NCI-H748 treated with DMSO at 0.1 percent for 48 hours (cell line): ENCODE data around the gene LCNL1.
"Not testable (repeated sequence)": the region's sequence is repeated elsewhere in the genome, so short reads cannot be mapped to it uniquely, and the experiment has no call there.

Experiments used
- DNase-seq: peaks from one replicate; lab custom pipeline; 2025; lab: John Stamatoyannopoulos, UW

Gene LCNL1

DNA sequence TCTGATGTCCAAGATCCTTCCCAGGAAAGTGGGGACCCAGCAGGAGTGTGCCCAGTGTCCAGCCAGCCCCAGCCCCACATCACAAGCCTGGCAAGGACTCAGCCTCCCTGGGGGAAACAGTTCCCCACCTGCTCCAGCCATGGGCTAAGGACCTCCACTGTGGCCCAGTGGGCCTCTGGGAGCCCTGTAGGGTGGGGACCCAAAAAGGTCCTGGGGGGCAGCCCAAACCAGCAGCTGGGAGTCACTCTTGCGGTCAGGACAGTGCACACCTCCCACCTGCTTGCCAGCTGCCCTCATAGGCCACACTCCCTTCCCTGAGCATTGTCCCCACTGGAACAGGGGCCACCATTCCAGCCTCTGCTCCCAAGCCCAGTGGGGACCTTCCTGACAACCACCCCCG is 43.6 kb downstream of the LCNL1 start:
- no peak for DNase-seq

DNA sequence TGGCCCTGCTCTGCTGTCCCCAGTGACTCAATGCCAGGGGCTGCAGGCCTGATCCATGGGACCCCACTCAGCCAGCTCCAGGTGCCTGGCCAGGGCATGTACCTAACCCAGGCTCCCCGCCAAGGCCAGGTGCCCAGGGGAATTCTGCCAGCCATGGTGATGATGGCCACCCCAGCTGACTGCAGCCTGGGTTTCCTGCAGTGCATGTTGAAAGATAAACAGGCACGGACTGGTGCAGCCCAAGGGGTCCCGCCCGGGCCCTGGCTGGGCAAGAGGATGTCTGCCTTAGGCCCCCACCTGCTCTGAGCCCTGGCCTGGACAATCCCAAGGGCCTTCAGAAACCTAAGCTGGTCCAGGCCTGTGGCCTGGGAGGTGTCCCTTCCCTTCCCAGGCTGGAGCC is 44.0 kb downstream of the LCNL1 start:
- no peak for DNase-seq

DNA sequence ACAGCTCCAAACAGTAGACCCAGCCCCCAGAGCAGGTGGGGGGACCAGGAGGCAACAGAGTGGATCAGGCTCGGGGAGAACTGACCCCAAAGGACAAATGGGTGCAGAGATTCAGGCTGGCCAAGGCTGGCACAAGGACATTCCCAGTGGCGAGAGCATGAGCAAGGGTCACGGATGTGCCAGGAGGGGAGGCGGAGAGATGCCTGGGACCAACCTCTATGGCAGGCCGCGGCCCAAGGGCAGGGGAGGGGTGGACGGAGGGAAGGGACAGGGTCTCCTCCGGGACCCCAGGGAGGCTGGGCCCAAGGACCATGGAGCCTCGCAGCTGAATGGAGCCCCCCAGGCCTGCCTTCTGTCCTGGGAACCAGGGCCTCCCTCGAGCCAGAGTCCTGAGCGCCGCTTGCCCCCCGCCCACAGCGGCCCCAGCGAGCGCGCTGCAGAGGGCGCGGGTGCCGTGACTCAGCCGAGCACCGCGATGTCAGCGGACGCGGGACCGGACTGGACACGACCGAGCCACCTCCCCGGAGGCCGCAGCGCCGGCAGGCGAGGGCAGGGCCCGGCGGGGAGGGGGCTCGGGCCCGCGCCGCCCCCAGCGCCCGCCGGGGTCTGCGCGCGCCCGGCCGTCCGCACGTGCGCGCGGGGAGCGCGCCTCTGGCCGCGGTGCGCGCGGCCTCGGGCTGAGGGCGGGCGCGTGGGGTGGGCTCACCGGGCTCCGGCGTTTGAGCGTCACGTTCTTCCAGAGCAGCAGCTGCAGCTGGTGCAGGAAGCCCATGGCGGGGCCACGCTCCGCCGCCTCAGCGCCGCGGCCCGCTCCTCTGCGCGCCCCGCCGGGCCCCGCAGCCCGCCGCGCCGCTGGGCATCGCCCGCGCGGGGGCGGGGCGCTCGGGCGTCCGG is 44.8 kb downstream of the LCNL1 start, which contains the start of gene ABCA2:
TSS of gene ABCA2 (minus strand) at position 869 of the 894 bp plus-strand sequence. CDS start at position 772, 97 bp downstream.
- no peak for DNase-seq

DNA sequence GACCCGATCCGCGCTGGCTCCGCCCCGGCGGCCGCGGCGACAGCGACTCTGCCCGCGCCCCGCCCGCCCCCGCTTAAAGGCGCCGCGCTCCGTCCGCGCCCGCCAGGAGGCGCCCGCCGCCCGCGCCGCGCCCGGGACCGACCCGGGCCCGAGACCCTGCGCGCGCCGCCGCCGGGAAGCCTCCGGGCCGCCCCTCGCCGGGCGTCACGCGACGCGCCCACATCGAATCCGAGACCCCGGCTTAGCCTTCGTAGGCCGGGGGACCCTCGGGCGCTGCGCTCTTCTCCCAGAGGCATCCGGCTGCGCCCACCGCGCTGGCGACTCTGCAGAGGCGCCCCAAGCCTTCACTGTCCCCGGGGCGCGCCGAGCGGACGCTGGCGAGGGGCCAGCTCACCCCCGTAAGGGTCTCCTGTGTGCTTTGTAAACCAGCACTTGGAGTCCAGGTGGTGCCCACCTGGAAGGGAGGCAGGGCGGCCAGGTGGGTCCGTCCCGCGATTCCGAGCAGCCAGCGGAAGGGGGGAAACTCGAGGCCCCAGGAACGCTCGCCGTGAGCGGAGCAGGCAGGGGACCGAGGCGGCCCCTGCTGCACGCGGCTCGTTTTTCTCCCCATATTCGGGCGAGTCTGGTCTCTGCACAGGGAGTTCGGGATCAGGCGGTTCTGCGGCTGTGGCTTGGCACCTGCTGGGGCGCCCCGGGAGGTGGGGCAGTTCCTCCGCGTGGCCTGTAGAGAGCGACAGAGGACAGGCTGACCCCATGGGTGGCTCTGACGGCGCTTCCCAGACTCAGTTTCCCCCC is 45.7 kb downstream of the LCNL1 start:
- DNase-seq, result peak; percentile 29

DNA sequence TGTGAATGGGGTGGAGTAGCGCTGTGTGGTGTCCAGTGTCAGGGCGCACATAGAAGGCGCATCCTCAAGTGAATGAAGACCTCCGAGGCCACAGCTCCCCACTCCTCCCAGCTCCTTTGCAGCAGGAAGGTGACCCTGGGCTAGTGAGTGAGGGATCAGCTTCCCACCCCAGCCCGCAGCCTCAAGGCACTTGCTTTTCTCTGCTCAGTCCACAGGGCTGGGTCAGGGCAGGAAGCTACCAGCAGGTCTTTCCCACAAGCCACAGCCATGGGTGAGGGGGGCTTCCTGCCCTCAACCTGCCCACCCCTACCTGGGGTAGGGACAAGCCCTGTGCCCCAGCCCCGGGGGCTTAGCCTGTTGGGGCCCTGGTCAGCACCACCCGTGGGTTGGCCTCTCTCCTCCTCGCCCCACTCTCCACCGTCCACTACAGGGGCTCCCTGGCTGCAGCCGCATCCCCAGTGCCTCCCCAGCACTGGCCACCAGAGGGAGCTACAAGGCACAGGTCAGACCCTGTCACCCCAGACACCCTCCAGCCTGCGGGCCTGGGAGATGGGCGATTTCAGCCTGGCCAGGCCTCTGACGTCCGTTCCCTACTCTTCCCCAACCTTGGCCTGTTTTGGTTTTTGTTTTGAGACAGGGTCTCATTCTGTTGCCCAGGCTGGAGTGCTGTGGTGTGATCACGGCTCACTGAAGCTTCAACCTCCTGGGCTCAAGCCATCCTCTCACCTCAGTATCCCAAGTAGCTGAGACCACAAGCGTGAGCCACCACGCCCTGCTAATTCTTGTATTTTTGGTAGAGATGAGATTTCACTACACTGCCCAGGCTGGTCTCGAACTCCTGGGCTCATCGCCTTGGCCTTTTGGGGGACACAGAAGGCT is 46.5 kb downstream of the LCNL1 start:
- peak; percentile 29 for DNase-seq

DNA sequence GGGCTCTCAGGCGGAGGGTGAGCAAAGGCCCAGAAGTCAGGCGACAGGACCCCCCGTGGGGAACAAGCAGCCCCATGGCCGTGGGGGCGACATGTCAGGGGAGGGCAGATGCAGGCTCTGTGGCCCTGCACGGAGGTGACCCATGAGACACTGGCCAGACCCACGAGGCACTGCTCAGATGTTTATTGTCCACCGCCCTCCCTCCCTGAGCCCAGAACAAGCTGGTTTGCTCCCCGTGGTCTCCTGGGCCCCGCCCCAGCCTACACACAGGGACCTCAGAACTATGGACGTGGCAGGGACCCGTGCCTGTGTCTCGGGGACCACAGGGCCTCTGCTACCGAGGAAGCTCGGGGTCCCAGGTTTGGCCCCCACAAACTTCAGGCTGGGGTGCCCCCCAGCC is 47.2 kb downstream of the LCNL1 start:
- DNase-seq, result no peak

DNA sequence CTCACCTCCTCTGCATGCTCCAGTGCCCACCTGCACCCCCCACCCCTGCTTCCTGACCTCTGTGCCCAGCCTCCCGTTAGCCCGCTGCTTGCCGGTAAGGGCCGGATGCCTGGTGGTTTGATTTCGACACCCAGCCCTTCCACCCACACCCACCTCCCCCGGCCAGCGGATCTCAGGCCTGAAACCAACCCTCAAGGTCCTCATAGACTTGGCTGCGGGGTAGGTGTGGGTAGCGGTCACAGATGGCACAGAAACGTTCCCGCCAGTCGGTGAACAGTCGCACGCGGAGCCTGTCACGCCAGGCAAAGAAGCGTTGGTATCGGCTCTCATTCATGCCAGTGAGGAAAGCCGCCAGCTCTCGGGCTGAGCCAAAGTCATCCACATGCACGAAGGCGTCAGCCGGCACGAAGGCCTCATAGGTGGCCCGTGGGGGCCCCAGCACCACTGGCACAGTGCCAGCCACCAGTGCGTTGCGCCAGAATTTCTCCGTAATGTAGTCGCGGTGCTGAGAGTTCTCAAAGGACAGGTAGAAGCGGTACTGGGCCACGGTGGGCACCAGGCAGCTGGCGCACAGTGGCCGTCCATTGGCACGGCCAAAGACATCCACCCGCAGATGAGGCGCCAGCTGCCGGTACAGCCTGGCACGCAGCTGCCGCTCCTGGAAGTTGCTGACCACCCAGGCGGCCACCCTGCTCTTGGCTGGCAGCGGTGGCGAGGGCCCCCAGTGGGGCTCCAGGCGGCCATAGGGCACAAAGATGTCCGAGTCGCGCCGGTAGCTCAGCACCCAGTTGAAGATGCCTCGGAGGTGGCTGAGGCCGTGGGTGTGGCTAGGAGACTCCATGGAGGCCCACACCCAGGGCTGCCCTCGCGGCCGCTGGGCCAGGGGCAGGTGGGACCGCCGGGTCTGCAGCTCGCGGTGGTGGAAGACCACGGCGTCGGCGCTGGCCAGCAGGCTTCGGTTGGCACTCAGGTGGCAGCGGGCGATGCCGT is 48.0 kb downstream of the LCNL1 start:
- no peak for DNase-seq

DNA sequence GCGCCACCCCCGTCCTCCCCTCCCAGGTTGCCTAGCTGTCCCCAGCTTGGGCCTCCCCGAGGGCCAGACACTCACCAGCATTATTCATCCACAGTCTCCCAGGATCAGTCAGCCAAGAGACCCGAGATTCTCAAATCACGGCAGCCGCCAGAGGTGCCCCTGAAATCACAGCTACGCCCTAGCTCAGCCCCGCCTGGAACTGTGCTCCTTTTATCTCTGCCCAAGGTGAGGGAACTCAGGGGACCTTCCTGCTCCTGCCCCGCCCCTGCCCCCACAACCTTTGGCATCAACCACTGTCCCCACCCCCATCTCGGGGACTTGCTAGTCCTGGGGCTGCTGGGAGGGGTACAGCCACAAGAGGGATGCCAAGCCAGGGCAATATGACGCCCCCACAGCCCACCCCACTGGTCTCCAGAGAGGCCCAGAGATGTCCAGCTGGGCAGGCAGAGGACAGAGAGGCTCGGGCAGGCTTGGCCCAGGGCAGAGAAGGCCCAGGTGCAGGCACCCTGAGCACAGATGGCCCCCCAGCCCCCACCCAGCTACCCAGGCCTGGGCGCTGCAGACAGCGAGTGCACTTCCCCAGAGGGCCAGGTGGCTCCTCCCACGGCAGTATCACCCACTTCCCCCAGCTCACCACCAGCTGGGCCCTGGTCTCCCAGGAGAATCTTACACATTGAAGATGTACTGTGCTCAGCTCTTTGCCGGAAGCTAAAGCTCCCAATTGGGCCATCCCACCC is 49.3 kb downstream of the LCNL1 start, which contains the start of gene FUT7:
TSS of gene FUT7 (minus strand) at position 185 of the 737 bp plus-strand sequence. CDS start at position 88, 97 bp downstream.
- DNase-seq, result no peak

DNA sequence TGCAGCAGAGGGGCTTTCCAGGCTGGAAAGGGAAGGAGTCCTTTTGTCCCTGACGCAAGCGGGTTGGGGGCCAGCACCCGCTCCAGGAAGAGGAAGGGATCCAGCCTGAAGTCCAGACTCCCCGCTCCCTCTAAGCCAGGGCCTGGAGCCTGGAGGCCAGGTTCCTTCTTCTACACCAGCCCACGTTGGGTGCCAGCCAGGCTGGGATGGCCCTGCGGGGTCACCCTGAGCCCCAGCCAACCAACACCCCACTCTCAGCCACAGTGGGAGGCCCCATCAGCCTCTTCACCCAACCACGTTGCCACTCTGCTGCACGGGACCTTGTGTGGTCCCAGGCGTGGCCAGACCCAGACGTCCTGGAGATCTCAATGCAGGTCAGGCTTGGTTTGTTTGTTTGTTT is 50.1 kb downstream of the LCNL1 start:
- no peak for DNase-seq

DNA sequence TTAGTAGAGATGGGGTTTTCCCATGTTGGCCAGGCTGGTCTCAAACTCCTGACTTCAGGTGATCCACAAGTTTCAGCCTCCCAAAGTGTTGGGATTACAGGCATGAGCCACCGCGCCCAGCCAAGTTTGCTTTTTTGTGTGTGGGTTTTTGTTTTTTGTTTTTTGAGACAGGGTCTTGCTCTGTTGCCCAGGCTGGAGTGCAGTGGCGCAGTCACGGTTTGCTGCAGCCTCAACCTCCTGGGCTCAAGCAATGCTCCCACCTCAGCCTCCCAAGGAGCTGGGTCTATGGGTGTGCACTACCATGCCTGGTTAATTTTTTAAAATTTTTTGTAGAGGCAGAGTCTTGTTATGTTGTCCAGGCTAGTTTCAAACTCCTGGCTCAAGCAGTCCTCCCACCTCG is 50.7 kb downstream of the LCNL1 start:
- not testable (repeated sequence) for DNase-seq

DNA sequence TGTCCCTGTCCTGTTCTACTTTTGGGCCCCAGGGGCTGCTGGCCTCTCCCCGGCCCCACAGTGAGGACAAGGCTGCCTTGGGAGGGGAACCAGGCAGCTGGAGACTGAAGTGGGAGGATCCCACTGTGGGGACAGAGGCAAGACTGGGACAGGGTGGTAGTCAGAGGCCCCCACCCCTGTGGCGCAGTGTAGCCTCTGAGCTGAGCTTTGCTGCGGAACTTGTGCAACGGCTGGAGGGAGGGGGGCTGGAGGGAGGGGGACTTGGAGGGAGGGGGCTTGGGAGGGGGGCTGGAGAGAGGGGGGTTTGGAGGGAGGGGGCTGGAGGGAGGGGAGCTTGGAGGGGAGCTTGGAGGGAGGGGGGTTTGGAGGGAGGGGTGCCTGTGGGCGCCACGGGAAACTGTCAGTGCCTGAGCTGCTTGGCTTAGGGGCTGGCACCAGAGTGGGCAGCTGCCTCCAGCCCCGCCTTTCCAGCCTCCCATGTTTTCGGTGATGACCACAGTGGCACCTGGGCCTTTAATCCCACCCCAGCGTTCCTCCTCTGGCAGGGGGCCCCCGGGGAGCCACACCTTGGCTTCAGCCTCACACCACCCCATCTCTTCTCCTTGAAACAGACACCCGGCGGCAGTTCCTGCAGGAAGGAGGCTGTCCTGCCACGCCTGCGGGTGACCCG is 51.4 kb downstream of the LCNL1 start:
- no peak for DNase-seq

DNA sequence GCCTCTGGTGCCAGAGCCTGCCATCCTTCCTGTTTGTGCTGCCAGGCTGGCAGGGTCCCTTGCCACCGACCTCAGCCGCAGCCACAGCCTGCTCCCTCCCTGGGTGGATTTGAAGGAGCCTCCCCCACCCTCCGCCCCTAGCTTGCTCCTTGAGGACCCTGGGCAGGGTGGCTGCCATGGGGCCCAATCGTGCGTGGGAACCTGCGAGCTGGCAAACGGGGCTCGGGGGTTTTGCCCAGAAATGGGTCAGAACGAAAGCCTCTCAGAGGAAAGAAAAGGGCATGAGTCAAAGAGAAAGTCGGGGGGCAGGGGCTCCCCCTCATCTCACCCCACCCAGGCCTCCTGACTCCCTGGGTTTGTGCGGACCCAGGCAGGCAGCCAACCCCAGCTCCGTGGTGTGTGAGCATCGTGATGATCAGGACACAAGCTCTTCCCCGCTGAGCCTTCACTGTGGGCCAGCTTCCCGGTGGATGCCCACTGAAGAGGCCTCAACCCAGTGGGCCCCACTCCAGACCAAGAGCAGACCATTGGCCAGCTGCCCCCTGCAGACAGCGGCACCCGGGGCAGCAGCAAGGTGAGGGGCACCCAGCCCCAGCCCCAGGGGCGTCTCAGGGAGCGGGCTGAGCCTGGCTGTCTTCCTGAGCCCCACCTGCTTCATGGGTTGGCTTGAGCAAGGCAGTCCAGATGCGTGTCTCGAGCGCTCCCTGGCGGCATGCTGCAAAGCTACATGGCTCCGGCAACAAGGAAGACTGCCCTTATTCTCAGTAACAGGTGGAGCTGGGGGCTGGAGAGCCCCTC is 52.1 kb downstream of the LCNL1 start:
- DNase-seq, result peak; percentile 65
